ENCODE results near the gene B4GALT2. TPM values are rescaled to one million over a fixed set of nuclear protein-coding genes. Genes with fewer than 3 reads are reported as not detected.
A peak's percentile ranks its signal among the peaks of the same experiment; 100 is the strongest.

The B4GALT2 gene
- total RNA-seq, 1 experiment from 2014 or later = 81.8 TPM

GRCh38 chr1:43969746-43970466 is 9.1 kb upstream of the B4GALT2 start, which contains the start of gene DPH2:
Gene DPH2 (plus strand): TSS chr1:43970010. CDS start chr1:43970176, 166 bp downstream.
- peak within 1 kb of the TSS; percentile 61 for H3K4me3 ChIP-seq
- H3K27ac ChIP-seq = no peak within 1 kb of the TSS
- peak; percentile 83 to 98 for DNase-seq (ENCODE audit: low read depth in 1 of 2, low spot score in 2 of 2)
- H3K4me1 ChIP-seq (replicated peaks) = peaks cover 13% of the 10 kb centered on the region
- H3K9me3 ChIP-seq (replicated peaks) = no peaks in the 10 kb centered on the region
- peaks cover 31% of the 10 kb centered on the region for H3K36me3 ChIP-seq
- H3K27me3 ChIP-seq (replicated peaks) = no peaks in the 10 kb centered on the region

- Histone ChIP-seq H3K9me3 (replicated peaks) (no peaks in the 10 kb centered on the region), H3K27me3 (replicated peaks) (no peaks in the 10 kb centered on the region), H3K4me3 (peak overlapping the region; percentile 61), H3K4me1 (replicated peaks) (peaks cover 13% of the 10 kb centered on the region), H3K27ac (no peak overlapping the region), H3K36me3 (peaks cover 35% of the 10 kb centered on the region)
- no peak for DNase-seq (ENCODE audit: low read depth in 1 of 2, low spot score in 2 of 2)
Measured at GRCh38 chr1:43970502-43970901, 8.5 kb upstream of the B4GALT2 start.

GRCh38 chr1:43970911-43971310 is 8.1 kb upstream of the B4GALT2 start:
- H3K4me1 ChIP-seq (replicated peaks) = peaks cover 17% of the 10 kb centered on the region
- H3K27ac ChIP-seq = no peak overlapping the region
- no peaks in the 10 kb centered on the region for H3K9me3 ChIP-seq (replicated peaks)
- no peaks in the 10 kb centered on the region for H3K27me3 ChIP-seq (replicated peaks)
- no peak overlapping the region for H3K4me3 ChIP-seq
- no peak for DNase-seq (ENCODE audit: low read depth in 1 of 2, low spot score in 2 of 2)
- H3K36me3 ChIP-seq = peaks cover 37% of the 10 kb centered on the region

- H3K4me1 ChIP-seq (replicated peaks) = peaks cover 23% of the 10 kb centered on the region
- no peaks in the 10 kb centered on the region for H3K9me3 ChIP-seq (replicated peaks)
- DNase-seq (ENCODE audit: low read depth in 1 of 2, low spot score in 2 of 2) = no peak
- H3K27ac ChIP-seq = no peak overlapping the region
- no peak overlapping the region for H3K4me3 ChIP-seq
- H3K36me3 ChIP-seq = peaks cover 42% of the 10 kb centered on the region
- no peaks in the 10 kb centered on the region for H3K27me3 ChIP-seq (replicated peaks)
Measured at GRCh38 chr1:43971336-43971980, 7.6 kb upstream of the B4GALT2 start.

- no peak overlapping the region for H3K27ac ChIP-seq
- peaks cover 59% of the 10 kb centered on the region for H3K36me3 ChIP-seq
- H3K9me3 ChIP-seq (replicated peaks) = no peaks in the 10 kb centered on the region
- DNase-seq (ENCODE audit: low read depth in 1 of 2, low spot score in 2 of 2) = no peak
- no peaks in the 10 kb centered on the region for H3K27me3 ChIP-seq (replicated peaks)
- H3K4me3 ChIP-seq = peak overlapping the region; percentile 88
- H3K4me1 ChIP-seq (replicated peaks) = peaks cover 42% of the 10 kb centered on the region
Measured at GRCh38 chr1:43973981-43974442, 5.0 kb upstream of the B4GALT2 start.

GRCh38 chr1:43974443-43975248 is 4.4 kb upstream of the B4GALT2 start, which contains the start of gene ATP6V0B:
Gene ATP6V0B (plus strand): TSS chr1:43974960. CDS start chr1:43975041, 81 bp downstream.
- peak within 1 kb of the TSS; percentile 88 for H3K4me3 ChIP-seq
- H3K4me1 ChIP-seq (replicated peaks) = peaks cover 42% of the 10 kb centered on the region
- H3K27ac ChIP-seq = peak within 1 kb of the TSS; percentile 57
- DNase-seq (ENCODE audit: low read depth in 1 of 2, low spot score in 2 of 2) = peak; percentile 87 to 96
- H3K9me3 ChIP-seq (replicated peaks) = no peaks in the 10 kb centered on the region
- peaks cover 59% of the 10 kb centered on the region for H3K36me3 ChIP-seq
- no peaks in the 10 kb centered on the region for H3K27me3 ChIP-seq (replicated peaks)

GRCh38 chr1:43975249-43975961 is 3.6 kb upstream of the B4GALT2 start:
- H3K27me3 ChIP-seq (replicated peaks) = no peaks in the 10 kb centered on the region
- H3K9me3 ChIP-seq (replicated peaks) = no peaks in the 10 kb centered on the region
- H3K4me3 ChIP-seq = peak overlapping the region; percentile 88
- peak overlapping the region; percentile 57 for H3K27ac ChIP-seq
- peaks cover 61% of the 10 kb centered on the region for H3K36me3 ChIP-seq
- no peak for DNase-seq (ENCODE audit: low read depth in 1 of 2, low spot score in 2 of 2)
- peaks cover 49% of the 10 kb centered on the region for H3K4me1 ChIP-seq (replicated peaks)

- peaks cover 68% of the 10 kb centered on the region for H3K36me3 ChIP-seq
- peaks cover 46% of the 10 kb centered on the region for H3K4me1 ChIP-seq (replicated peaks)
- H3K27me3 ChIP-seq (replicated peaks) = no peaks in the 10 kb centered on the region
- peak overlapping the region; percentile 88 for H3K4me3 ChIP-seq
- no peaks in the 10 kb centered on the region for H3K9me3 ChIP-seq (replicated peaks)
- H3K27ac ChIP-seq = no peak overlapping the region
- no peak for DNase-seq (ENCODE audit: low read depth in 1 of 2, low spot score in 2 of 2)
Measured at GRCh38 chr1:43976045-43976444, 3.0 kb upstream of the B4GALT2 start.

- no peak overlapping the region for H3K27ac ChIP-seq
- DNase-seq (ENCODE audit: low read depth in 1 of 2, low spot score in 2 of 2) = no peak
- H3K4me1 ChIP-seq (replicated peaks) = peaks cover 46% of the 10 kb centered on the region
Measured at GRCh38 chr1:43976890-43977289, 2.1 kb upstream of the B4GALT2 start.

GRCh38 chr1:43977376-43978263 is 1.4 kb upstream of the B4GALT2 start:
- Histone ChIP-seq H3K36me3 (peaks cover 68% of the 10 kb centered on the region), H3K9me3 (replicated peaks) (no peaks in the 10 kb centered on the region), H3K27ac (no peak overlapping the region), H3K4me3 (no peak overlapping the region), H3K4me1 (replicated peaks) (peaks cover 46% of the 10 kb centered on the region), H3K27me3 (replicated peaks) (no peaks in the 10 kb centered on the region)
- DNase-seq (ENCODE audit: low read depth in 1 of 2, low spot score in 2 of 2) = no peak

More at GRCh38 chr1:43976890-43977289, 2.1 kb upstream of the B4GALT2 start:
- Histone ChIP-seq H3K36me3 (peaks cover 67% of the 10 kb centered on the region), H3K27me3 (replicated peaks) (no peaks in the 10 kb centered on the region), H3K4me3 (no peak overlapping the region), H3K9me3 (replicated peaks) (no peaks in the 10 kb centered on the region)

- no peak overlapping the region for H3K27ac ChIP-seq
- no peaks in the 10 kb centered on the region for H3K27me3 ChIP-seq (replicated peaks)
- DNase-seq (ENCODE audit: low read depth in 1 of 2, low spot score in 2 of 2) = no peak
- H3K4me3 ChIP-seq = no peak overlapping the region
- peaks cover 46% of the 10 kb centered on the region for H3K4me1 ChIP-seq (replicated peaks)
- H3K9me3 ChIP-seq (replicated peaks) = no peaks in the 10 kb centered on the region
- peaks cover 69% of the 10 kb centered on the region for H3K36me3 ChIP-seq
Measured at GRCh38 chr1:43978264-43978550, 803 bp upstream of the B4GALT2 start.

- Histone ChIP-seq H3K4me3 (peak overlapping the region; percentile 59), H3K36me3 (peaks cover 71% of the 10 kb centered on the region), H3K27ac (peak overlapping the region; percentile 65), H3K27me3 (replicated peaks) (no peaks in the 10 kb centered on the region), H3K4me1 (replicated peaks) (peaks cover 44% of the 10 kb centered on the region), H3K9me3 (replicated peaks) (no peaks in the 10 kb centered on the region)
- DNase-seq (ENCODE audit: low read depth in 1 of 2, low spot score in 2 of 2) = no peak
Measured at GRCh38 chr1:43979261-43979527, 184 bp downstream of the B4GALT2 start.
